ENCODE measurements around the gene PROSER2. TPM values are rescaled to one million over a fixed set of nuclear protein-coding genes. Genes with fewer than 3 reads are reported as not detected.

PROSER2 gene
- total and polyA plus RNA-seq, 9 of the 15 experiments (the other 6 are each of a cell fraction or from before 2014, with no cell fraction given), result 0.62 to 14.8 (median 2.9) TPM

DNA sequence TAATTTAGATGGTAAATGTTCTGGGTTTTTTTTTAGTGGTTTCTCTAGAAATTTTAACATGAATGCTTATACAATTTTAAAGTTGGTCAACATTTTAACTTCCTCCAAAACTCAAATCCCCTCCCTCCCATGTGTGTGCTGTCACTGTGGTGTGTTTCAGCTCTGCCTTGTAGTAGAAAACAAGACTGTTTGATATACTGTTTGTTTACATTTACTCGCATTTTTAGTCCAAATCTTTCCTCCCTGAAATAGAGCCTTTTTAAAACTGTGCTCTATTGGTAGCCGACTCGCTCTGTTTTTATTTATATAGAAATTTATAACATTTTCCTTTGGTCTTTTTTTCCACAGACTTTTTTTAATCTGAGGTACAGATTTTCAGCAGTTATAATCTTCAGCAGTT is 19.3 kb downstream of the PROSER2 start:
- BruUV-seq (replicated peaks), result no TSS peak
- H3K9me3 ChIP-seq (replicated peaks; ENCODE audit: control insufficient read depth, insufficient read depth, low read depth, low read length), result no peaks in the 10 kb centered on the region
- POLR2A ChIA-PET, result interaction anchor here (1.0 kb wide), 1 partner anchor 11 kb away, joined by 3 read pairs; no protein-coding TSS in a partner anchor
- CTCF ChIA-PET (ENCODE audit: low intra/inter-chr PET ratio), result no interaction called here
- no peak overlapping the region for H3K4me3 ChIP-seq
- no peak overlapping the region for H2AFZ ChIP-seq (ENCODE audit: low read depth, low read length)
- H3K4me2 ChIP-seq (ENCODE audit: insufficient read depth, low read length), result no peak overlapping the region
- 68% methylated on average over 3 of the region's 3 CpGs for WGBS (ENCODE audit: insufficient coverage, low coverage, missing lambda C conversion rate)
- in situ Hi-C loops (cut with MboI) (no loop called here), intact Hi-C loops (cut with micrococcal nuclease) (no loop called here)
- H3K36me3 ChIP-seq (ENCODE audit: control insufficient read depth, insufficient read depth, low read length), result no peaks in the 10 kb centered on the region
- H3K79me2 ChIP-seq (ENCODE audit: control insufficient read depth, insufficient read depth, low read length), result peaks cover 3% of the 10 kb centered on the region; the same call in 1 of the 3 replicates
- H3K9ac ChIP-seq (ENCODE audit: insufficient read depth in 1 of 2, low read depth in 2 of 2, low read length in 2 of 2), result no peak overlapping the region
- DNase-seq (ENCODE audit: extremely low read depth in 1 of 4, low spot score in 3 of 4) (no peak), FAIRE-seq (no peak), ATAC-seq (no peak)
- H3K27ac ChIP-seq (ENCODE audit: extremely low read depth, low read depth, low read length), result no peak overlapping the region
- H3K27me3 ChIP-seq (ENCODE audit: control insufficient read depth in 2 of 2, insufficient read depth in 2 of 2, low read length in 2 of 2), result no peaks in the 10 kb centered on the region
- H4K20me1 ChIP-seq (replicated peaks; ENCODE audit: control insufficient read depth, insufficient read depth, low read length), result no peaks in the 10 kb centered on the region
- H3K9me1 ChIP-seq (ENCODE audit: control insufficient read depth, insufficient read depth, low read length), result no peaks in the 10 kb centered on the region
- peaks cover 0 to 4% of the 10 kb centered on the region in 2 experiments; a peak in 1 of 5 replicates for H3K4me1 ChIP-seq (replicated peaks in 1 of 2; ENCODE audit: control insufficient read depth in 2 of 2, insufficient read depth in 2 of 2, low read length in 2 of 2)
- TF ChIP-seq SREBF2 (CRISPR knock-in tag; IDR thresholded peaks at IDR 0.05) (no peak), KAT8 (IDR thresholded peaks at IDR 0.05; ENCODE audit: low read depth) (no peak), ZKSCAN8 (CRISPR knock-in tag; IDR thresholded peaks at IDR 0.05) (no peak), DDX20 (tag; IDR thresholded peaks at IDR 0.05; ENCODE audit: low read depth) (no peak), MEF2D (tag; conservative IDR thresholded peaks at IDR 0.05; ENCODE audit: low read depth) (no peak), ZSCAN32 (CRISPR knock-in tag; IDR thresholded peaks at IDR 0.05) (no peak), CBFA2T3 (IDR thresholded peaks at IDR 0.05) (no peak), ZBTB8A (IDR thresholded peaks at IDR 0.05; ENCODE audit: partially characterized antibody) (no peak), ZNF76 (CRISPR knock-in tag; IDR thresholded peaks at IDR 0.05; ENCODE audit: borderline replicate concordance) (no peak), CHD2 (IDR thresholded peaks at IDR 0.05; ENCODE audit: low read depth, low read length) (no peak), JUND (IDR thresholded peaks at IDR 0.05; ENCODE audit: borderline replicate concordance, low read depth, low read length) (no peak), JUND (tag; IDR thresholded peaks at IDR 0.05; ENCODE audit: borderline replicate concordance, low read depth, low read length) (no peak), ZNF780A (CRISPR knock-in tag; IDR thresholded peaks at IDR 0.05) (no peak), PRMT5 (CRISPR knock-in tag; IDR thresholded peaks at IDR 0.05) (no peak), ZNF785 (CRISPR knock-in tag; IDR thresholded peaks at IDR 0.05) (no peak)
- TF ChIP-seq, protein P1, sequence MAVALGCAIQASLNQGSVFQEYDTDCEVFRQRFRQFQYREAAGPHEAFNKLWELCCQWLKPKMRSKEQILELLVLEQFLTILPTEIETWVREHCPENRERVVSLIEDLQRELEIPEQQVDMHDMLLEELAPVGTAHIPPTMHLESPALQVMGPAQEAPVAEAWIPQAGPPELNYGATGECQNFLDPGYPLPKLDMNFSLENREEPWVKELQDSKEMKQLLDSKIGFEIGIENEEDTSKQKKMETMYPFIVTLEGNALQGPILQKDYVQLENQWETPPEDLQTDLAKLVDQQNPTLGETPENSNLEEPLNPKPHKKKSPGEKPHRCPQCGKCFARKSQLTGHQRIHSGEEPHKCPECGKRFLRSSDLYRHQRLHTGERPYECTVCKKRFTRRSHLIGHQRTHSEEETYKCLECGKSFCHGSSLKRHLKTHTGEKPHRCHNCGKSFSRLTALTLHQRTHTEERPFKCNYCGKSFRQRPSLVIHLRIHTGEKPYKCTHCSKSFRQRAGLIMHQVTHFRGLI (CRISPR knock-in tag; IDR thresholded peaks at IDR 0.05), result no peak
- TF ChIP-seq, protein P2, sequence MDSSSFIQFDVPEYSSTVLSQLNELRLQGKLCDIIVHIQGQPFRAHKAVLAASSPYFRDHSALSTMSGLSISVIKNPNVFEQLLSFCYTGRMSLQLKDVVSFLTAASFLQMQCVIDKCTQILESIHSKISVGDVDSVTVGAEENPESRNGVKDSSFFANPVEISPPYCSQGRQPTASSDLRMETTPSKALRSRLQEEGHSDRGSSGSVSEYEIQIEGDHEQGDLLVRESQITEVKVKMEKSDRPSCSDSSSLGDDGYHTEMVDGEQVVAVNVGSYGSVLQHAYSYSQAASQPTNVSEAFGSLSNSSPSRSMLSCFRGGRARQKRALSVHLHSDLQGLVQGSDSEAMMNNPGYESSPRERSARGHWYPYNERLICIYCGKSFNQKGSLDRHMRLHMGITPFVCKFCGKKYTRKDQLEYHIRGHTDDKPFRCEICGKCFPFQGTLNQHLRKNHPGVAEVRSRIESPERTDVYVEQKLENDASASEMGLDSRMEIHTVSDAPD (CRISPR knock-in tag; IDR thresholded peaks at IDR 0.05), result no peak
- TF ChIP-seq, protein P3, sequence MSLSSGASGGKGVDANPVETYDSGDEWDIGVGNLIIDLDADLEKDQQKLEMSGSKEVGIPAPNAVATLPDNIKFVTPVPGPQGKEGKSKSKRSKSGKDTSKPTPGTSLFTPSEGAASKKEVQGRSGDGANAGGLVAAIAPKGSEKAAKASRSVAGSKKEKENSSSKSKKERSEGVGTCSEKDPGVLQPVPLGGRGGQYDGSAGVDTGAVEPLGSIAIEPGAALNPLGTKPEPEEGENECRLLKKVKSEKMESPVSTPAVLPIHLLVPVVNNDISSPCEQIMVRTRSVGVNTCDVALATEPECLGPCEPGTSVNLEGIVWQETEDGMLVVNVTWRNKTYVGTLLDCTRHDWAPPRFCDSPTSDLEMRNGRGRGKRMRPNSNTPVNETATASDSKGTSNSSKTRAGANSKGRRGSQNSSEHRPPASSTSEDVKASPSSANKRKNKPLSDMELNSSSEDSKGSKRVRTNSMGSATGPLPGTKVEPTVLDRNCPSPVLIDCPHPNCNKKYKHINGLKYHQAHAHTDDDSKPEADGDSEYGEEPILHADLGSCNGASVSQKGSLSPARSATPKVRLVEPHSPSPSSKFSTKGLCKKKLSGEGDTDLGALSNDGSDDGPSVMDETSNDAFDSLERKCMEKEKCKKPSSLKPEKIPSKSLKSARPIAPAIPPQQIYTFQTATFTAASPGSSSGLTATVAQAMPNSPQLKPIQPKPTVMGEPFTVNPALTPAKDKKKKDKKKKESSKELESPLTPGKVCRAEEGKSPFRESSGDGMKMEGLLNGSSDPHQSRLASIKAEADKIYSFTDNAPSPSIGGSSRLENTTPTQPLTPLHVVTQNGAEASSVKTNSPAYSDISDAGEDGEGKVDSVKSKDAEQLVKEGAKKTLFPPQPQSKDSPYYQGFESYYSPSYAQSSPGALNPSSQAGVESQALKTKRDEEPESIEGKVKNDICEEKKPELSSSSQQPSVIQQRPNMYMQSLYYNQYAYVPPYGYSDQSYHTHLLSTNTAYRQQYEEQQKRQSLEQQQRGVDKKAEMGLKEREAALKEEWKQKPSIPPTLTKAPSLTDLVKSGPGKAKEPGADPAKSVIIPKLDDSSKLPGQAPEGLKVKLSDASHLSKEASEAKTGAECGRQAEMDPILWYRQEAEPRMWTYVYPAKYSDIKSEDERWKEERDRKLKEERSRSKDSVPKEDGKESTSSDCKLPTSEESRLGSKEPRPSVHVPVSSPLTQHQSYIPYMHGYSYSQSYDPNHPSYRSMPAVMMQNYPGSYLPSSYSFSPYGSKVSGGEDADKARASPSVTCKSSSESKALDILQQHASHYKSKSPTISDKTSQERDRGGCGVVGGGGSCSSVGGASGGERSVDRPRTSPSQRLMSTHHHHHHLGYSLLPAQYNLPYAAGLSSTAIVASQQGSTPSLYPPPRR (CRISPR knock-in tag; IDR thresholded peaks at IDR 0.05; ENCODE audit: borderline replicate concordance), result no peak
